GM12878 (cell line): ENCODE data around the gene NRP1. TPM values are rescaled to one million over a fixed set of nuclear protein-coding genes. Genes with fewer than 3 reads are reported as not detected.

Experiments used
- ATAC-seq: fragments of 200-7000 bp; cut with Tn5 transposase; 3 replicates; pipeline ENCODE4 v1.9.1; 2020; ENCODE audit warnings: mild to moderate bottlenecking, moderate library complexity
- BruUV-seq: library from RNA; stranded (reverse); fragments of 400-500 nt; replicated peaks from 2 replicates; lab custom pipeline; 2021; lab: Mats Ljungman, UMichigan
- CTCF ChIA-PET: fragments of 300-600 bp; sonication (Branson Sonifier 250); formaldehyde crosslinking; extraction: SDS; loops from one replicate; lab custom pipeline; 2021; ENCODE audit warnings: inconsistent platforms; lab: Yijun Ruan, JAX
- POLR2A ChIA-PET: fragments of 350-600 bp; formaldehyde crosslinking; extraction: SDS; loops from one replicate; lab custom pipeline; 2021; ENCODE audit warnings: inconsistent platforms; lab: Charles Lee
- RAD21 ChIA-PET: fragments of 300-600 bp; sonication (Branson Sonifier 250); formaldehyde crosslinking; loops from one replicate; lab custom pipeline; 2023; ENCODE audit warnings: antibody characterized with exemption; ENCODE audit not compliant: unreplicated experiment; lab: Charles Lee
- SMC1A ChIA-PET: fragments of 300-600 bp; sonication (Branson Sonifier 250); formaldehyde crosslinking; loops from one replicate; lab custom pipeline; 2023; ENCODE audit not compliant: unreplicated experiment, uncharacterized antibody; lab: Charles Lee
- DNase-seq: peaks from one replicate; pipeline ENCODE4 v3.0.0-alpha.2; 2011; ENCODE audit warnings: low read depth, low spot score
- FAIRE-seq: peaks from 3 replicates; lab custom pipeline; 2011; peaks lifted over from hg19 to GRCh38; lab: Jason Lieb, UNC
- H2AFZ ChIP-seq: 2 replicates; pipeline ENCODE4 v1.6.0; 2011; ENCODE audit warnings: low read depth, low read length, control low read depth; ENCODE audit not compliant: control insufficient read depth
- H3K27ac ChIP-seq: 2 replicates; pipeline ENCODE4 v1.5.1; 2011; ENCODE audit warnings: control low read depth; ENCODE audit not compliant: control insufficient read depth, insufficient read depth
- H3K27me3 ChIP-seq, 2 experiments: replicated peaks in 1 of 2; 2 replicates each; pipeline versions ENCODE4 v1.6.0 to v1.6.1; 2011; ENCODE audit warnings: low read length in 1 of 2; ENCODE audit not compliant: control insufficient read depth in 2 of 2, insufficient read depth in 2 of 2
- H3K36me3 ChIP-seq, 2 experiments: 2 replicates each; pipeline ENCODE4 v1.5.1; 2011; ENCODE audit warnings: low read length in 1 of 2; ENCODE audit not compliant: control insufficient read depth in 2 of 2, insufficient read depth in 2 of 2
- H3K4me1 ChIP-seq: 2 replicates; pipeline ENCODE4 v1.6.1; 2011; ENCODE audit warnings: mild to moderate bottlenecking, low read length, moderate library complexity, mixed read lengths; ENCODE audit not compliant: control insufficient read depth, insufficient read depth
- H3K4me2 ChIP-seq: 2 replicates; pipeline ENCODE4 v1.6.0; 2011; ENCODE audit warnings: control low read depth; ENCODE audit not compliant: control insufficient read depth, insufficient read depth
- H3K4me3 ChIP-seq: fragments of 200-600 bp; sonication (generic); 2 replicates; pipeline ENCODE4 v1.5.1; 2016
- H3K79me2 ChIP-seq: 2 replicates; pipeline ENCODE4 v1.6.0; 2011; ENCODE audit warnings: low read length; ENCODE audit not compliant: control insufficient read depth, insufficient read depth
- H3K9ac ChIP-seq: 2 replicates; pipeline ENCODE4 v1.8.0; 2011; ENCODE audit warnings: low read length, control low read depth, mixed read lengths; ENCODE audit not compliant: control insufficient read depth, insufficient read depth
- H3K9me3 ChIP-seq: replicated peaks from 3 replicates; pipeline ENCODE4 v1.5.1; 2011; ENCODE audit warnings: mild to moderate bottlenecking, low read length; ENCODE audit not compliant: control insufficient read depth, insufficient read depth
- H4K20me1 ChIP-seq: 2 replicates; pipeline ENCODE4 v1.6.0; 2011; ENCODE audit not compliant: control insufficient read depth, insufficient read depth
- BCL11A ChIP-seq: IDR thresholded peaks from 2 replicates; pipeline ENCODE4 v1.6.1; 2011; ENCODE audit warnings: low read depth, low read length
- BRCA1 ChIP-seq: IDR thresholded peaks from 2 replicates; pipeline ENCODE4 v1.6.1; 2011; ENCODE audit warnings: low read depth, low read length, improper control_type of control experiment
- CBX3 ChIP-seq: fragments of 200-600 bp; sonication (generic); IDR thresholded peaks from 2 replicates; pipeline ENCODE4 v1.6.1; 2016; ENCODE audit warnings: low read depth, borderline replicate concordance
- FOXM1 ChIP-seq: IDR thresholded peaks from 2 replicates; pipeline ENCODE4 v1.6.1; 2012; ENCODE audit warnings: low read depth, mild to moderate bottlenecking, inconsistent platforms, low read length, moderate library complexity
- YY1 ChIP-seq: IDR thresholded peaks from 2 replicates; pipeline ENCODE4 v1.6.1; 2011; ENCODE audit warnings: low read depth, mild to moderate bottlenecking, low read length
- ZBTB33 ChIP-seq: fragments of 450-650 bp; IDR thresholded peaks from 2 replicates; pipeline ENCODE4 v1.6.1; 2017; ENCODE audit warnings: mild to moderate bottlenecking
- ZNF24 ChIP-seq: fragments of 450-650 bp; IDR thresholded peaks from 2 replicates; pipeline ENCODE4 v1.6.1; 2017; ENCODE audit warnings: antibody characterized with exemption, mild to moderate bottlenecking
- ZNF274 ChIP-seq: IDR thresholded peaks from one replicate; pipeline ENCODE4 v1.8.0; 2011; ENCODE audit not compliant: insufficient read length, insufficient read depth
- WGBS: methylation state at CpG from one replicate; pipeline ENCODE4 v1.1.6; 2016; ENCODE audit warnings: low lambda C conversion rate; ENCODE audit not compliant: insufficient replicate concordance, insufficient coverage; ENCODE audit errors: missing lambda C conversion rate; 5-methylcytosine and 5-hydroxymethylcytosine counted together
- in situ Hi-C: fragments of 300-500 bp; cut with MboI; formaldehyde crosslinking; loops from 9 replicates; pipeline ENCODE4 v1.14.3; 2018; ENCODE audit warnings: mixed read lengths
- intact Hi-C: fragments of 100-400 bp; cut with micrococcal nuclease; formaldehyde crosslinking; loops from one replicate; pipeline ENCODE4 v1.14.2; 2022; ENCODE audit not compliant: unreplicated experiment
- polyA plus RNA-seq, 11 experiments: library from polyadenylated mRNA; depleted of rRNA in 4 of 11; unstranded in 6 of 11; stranded (reverse) in 5 of 11; fragments of >200 nt; fragmentation: Nextera tagmentation in 4 of 11; fragmentation: Illumina TruSeq in 1 of 11; extraction: Ambion mirVana in 4 of 11; extraction: Trizol in 1 of 11; gene quantifications; 1 replicate in 1 of 11; 2 replicates in 10 of 11; pipeline versions ENCODE4 v1.2.1 to v1.2.3, GENCODE V29; 2011 to 2016; ENCODE audit warnings: inconsistent platforms in 2 of 11, missing spikeins in 2 of 11, low read depth in 1 of 11
- total RNA-seq, 4 experiments: library from RNA; depleted of rRNA in 3 of 4; stranded (reverse); fragments of >200 nt in 3 of 4; fragmentation: Illumina TruSeq in 1 of 4; extraction: Trizol in 1 of 4; gene quantifications; 2 replicates each; pipeline versions ENCODE4 v1.2.1 to v1.2.3, GENCODE V29; 2013 to 2021
- TF ChIP-seq, protein P1 (sequence below): fragments of 450-650 bp; IDR thresholded peaks from 2 replicates; pipeline ENCODE4 v1.6.1; 2017; ENCODE audit warnings: borderline replicate concordance
- TF ChIP-seq, protein P2 (sequence below): fragments of 450-650 bp; IDR thresholded peaks from 2 replicates; pipeline ENCODE4 v1.6.1; 2017; ENCODE audit warnings: mild to moderate bottlenecking, moderate library complexity

Gene NRP1
- total and polyA plus RNA-seq, 10 of the 15 experiments (the other 5 are each of a cell fraction or from before 2014, with no cell fraction given): 0.11 to 12.1 (median 0.52) TPM

DNA sequence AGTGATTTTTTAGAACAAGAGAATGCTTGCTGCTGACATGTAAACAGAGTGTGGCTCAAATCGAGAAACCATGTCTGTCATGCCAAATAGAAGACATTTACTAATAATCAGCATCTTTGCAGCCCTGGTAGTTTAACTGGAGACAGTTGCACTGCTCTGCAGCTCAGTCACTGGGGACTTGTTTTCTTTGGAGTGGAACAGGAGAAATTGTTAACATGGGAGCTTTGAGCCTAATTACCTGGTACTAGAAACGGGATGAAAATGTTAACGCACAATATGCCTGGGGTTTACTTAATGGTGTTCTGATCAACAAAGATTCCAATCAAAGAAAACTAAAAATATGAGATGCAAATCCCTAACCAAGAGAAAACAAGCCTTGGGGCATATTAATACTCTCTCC is 153.5 kb downstream of the NRP1 start:
- TF ChIP-seq, protein P1, sequence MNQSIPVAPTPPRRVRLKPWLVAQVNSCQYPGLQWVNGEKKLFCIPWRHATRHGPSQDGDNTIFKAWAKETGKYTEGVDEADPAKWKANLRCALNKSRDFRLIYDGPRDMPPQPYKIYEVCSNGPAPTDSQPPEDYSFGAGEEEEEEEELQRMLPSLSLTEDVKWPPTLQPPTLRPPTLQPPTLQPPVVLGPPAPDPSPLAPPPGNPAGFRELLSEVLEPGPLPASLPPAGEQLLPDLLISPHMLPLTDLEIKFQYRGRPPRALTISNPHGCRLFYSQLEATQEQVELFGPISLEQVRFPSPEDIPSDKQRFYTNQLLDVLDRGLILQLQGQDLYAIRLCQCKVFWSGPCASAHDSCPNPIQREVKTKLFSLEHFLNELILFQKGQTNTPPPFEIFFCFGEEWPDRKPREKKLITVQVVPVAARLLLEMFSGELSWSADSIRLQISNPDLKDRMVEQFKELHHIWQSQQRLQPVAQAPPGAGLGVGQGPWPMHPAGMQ: no peak
- ChIA-PET CTCF (interaction anchor here (3.0 kb wide), 1 partner anchor 12 kb away, joined by 14 read pairs; no protein-coding TSS in a partner anchor), POLR2A (no interaction called here), SMC1A (no interaction called here), RAD21 (no interaction called here)
- BruUV-seq: no TSS peak
- H4K20me1 ChIP-seq: no peaks in the 10 kb centered on the region
- H3K4me2 ChIP-seq: no peak overlapping the region
- no peak for FAIRE-seq
- no peak overlapping the region for H3K9ac ChIP-seq
- WGBS: 35% methylated on average over 3 of the region's 3 CpGs
- no peaks in the 10 kb centered on the region for H3K36me3 ChIP-seq
- no peaks in the 10 kb centered on the region for H3K9me3 ChIP-seq
- no peaks in the 10 kb centered on the region for H3K79me2 ChIP-seq
- no peak for DNase-seq
- no peaks in the 10 kb centered on the region; a peak in 1 of 4 replicates for H3K27me3 ChIP-seq
- no peak overlapping the region for H2AFZ ChIP-seq
- ATAC-seq: no peak
- in situ Hi-C loops: loop anchor here (25.0 kb wide), 1 partner anchor 1456 kb away; no protein-coding TSS in a partner anchor
- no peak overlapping the region for H3K27ac ChIP-seq
- H3K4me1 ChIP-seq: no peaks in the 10 kb centered on the region
- intact Hi-C loops: no loop called here
- H3K4me3 ChIP-seq: no peak overlapping the region

DNA sequence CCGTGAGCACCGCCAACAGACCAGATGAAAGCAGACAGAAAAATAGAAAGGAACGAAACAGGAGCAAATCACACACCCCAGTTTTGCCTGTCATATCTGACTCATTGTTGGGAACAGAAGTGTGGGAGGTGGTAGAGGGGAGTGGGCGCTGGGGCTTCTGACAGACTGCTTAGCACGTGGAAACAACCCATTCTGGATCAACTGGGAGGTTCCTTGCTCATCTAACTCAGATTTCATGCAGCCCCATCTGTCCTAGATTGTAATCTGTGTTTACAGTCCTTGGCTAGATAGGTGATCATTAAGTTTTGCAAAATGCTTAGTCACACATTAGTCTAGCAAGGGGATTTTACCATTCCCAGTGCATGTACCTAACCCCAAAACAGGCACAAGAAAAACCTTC is 154.1 kb downstream of the NRP1 start:
- ChIA-PET RAD21 (no interaction called here), SMC1A (no interaction called here), POLR2A (no interaction called here), CTCF (no interaction called here)
- H3K4me3 ChIP-seq: no peak overlapping the region
- FAIRE-seq: no peak
- no peaks in the 10 kb centered on the region; a peak in 1 of 4 replicates for H3K27me3 ChIP-seq
- no peak overlapping the region for H2AFZ ChIP-seq
- ATAC-seq: no peak
- H4K20me1 ChIP-seq: no peaks in the 10 kb centered on the region
- no peak overlapping the region for H3K9ac ChIP-seq
- no peak overlapping the region for H3K4me2 ChIP-seq
- in situ Hi-C loops: loop anchor here (25.0 kb wide), 1 partner anchor 1457 kb away; no protein-coding TSS in a partner anchor
- 38% methylated on average over 5 of the region's 5 CpGs for WGBS
- BruUV-seq: no TSS peak
- no peaks in the 10 kb centered on the region for H3K9me3 ChIP-seq
- no peaks in the 10 kb centered on the region for H3K4me1 ChIP-seq
- intact Hi-C loops: no loop called here
- no peak overlapping the region for H3K27ac ChIP-seq
- no peaks in the 10 kb centered on the region for H3K79me2 ChIP-seq
- no peak for DNase-seq
- no peaks in the 10 kb centered on the region for H3K36me3 ChIP-seq
- no peak for TF ChIP-seq YY1
- TF ChIP-seq, protein P2, sequence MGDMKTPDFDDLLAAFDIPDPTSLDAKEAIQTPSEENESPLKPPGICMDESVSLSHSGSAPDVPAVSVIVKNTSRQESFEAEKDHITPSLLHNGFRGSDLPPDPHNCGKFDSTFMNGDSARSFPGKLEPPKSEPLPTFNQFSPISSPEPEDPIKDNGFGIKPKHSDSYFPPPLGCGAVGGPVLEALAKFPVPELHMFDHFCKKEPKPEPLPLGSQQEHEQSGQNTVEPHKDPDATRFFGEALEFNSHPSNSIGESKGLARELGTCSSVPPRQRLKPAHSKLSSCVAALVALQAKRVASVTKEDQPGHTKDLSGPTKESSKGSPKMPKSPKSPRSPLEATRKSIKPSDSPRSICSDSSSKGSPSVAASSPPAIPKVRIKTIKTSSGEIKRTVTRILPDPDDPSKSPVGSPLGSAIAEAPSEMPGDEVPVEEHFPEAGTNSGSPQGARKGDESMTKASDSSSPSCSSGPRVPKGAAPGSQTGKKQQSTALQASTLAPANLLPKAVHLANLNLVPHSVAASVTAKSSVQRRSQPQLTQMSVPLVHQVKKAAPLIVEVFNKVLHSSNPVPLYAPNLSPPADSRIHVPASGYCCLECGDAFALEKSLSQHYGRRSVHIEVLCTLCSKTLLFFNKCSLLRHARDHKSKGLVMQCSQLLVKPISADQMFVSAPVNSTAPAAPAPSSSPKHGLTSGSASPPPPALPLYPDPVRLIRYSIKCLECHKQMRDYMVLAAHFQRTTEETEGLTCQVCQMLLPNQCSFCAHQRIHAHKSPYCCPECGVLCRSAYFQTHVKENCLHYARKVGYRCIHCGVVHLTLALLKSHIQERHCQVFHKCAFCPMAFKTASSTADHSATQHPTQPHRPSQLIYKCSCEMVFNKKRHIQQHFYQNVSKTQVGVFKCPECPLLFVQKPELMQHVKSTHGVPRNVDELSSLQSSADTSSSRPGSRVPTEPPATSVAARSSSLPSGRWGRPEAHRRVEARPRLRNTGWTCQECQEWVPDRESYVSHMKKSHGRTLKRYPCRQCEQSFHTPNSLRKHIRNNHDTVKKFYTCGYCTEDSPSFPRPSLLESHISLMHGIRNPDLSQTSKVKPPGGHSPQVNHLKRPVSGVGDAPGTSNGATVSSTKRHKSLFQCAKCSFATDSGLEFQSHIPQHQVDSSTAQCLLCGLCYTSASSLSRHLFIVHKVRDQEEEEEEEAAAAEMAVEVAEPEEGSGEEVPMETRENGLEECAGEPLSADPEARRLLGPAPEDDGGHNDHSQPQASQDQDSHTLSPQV: no peak
- TF ChIP-seq ZBTB33: no peak
- TF ChIP-seq BCL11A: no peak
- TF ChIP-seq ZNF24: no peak
- TF ChIP-seq BRCA1: no peak
- no peak for TF ChIP-seq FOXM1
- TF ChIP-seq ZNF274: no peak
- TF ChIP-seq CBX3: no peak
